WI38 (cell line): ENCODE data around the gene CKB.

Source experiments
- H3K4me3 ChIP-seq: 2 replicates; pipeline ENCODE4 v1.5.1; 2011; ENCODE audit warnings: low read depth, mild to moderate bottlenecking, control low read depth, low read length
- CTCF ChIP-seq: IDR thresholded peaks from 2 replicates; pipeline ENCODE4 v1.5.1; 2012; ENCODE audit warnings: low read depth, mild to moderate bottlenecking, control low read depth, low read length

CKB gene

GRCh38 chr14:103555559-103556337, 33.1 kb upstream of the CKB start:
- no peak overlapping the region for H3K4me3 ChIP-seq
- TF ChIP-seq CTCF, result no peak

- TF ChIP-seq CTCF, result no peak
Observed at GRCh38 chr14:103552846-103553210, 30.2 kb upstream of the CKB start.

GRCh38 chr14:103552011-103552845, 29.6 kb upstream of the CKB start:
- TF ChIP-seq CTCF, result no peak
- no peak overlapping the region for H3K4me3 ChIP-seq

More at GRCh38 chr14:103552846-103553210, 30.2 kb upstream of the CKB start:
- no peak overlapping the region for H3K4me3 ChIP-seq

- TF ChIP-seq CTCF, result no peak
Observed at GRCh38 chr14:103551338-103551762, 28.7 kb upstream of the CKB start.

GRCh38 chr14:103550451-103551337, 28.1 kb upstream of the CKB start:
- TF ChIP-seq CTCF, result no peak
- no peak overlapping the region for H3K4me3 ChIP-seq

More at GRCh38 chr14:103551338-103551762, 28.7 kb upstream of the CKB start:
- H3K4me3 ChIP-seq, result no peak overlapping the region

- H3K4me3 ChIP-seq, result no peak overlapping the region
- TF ChIP-seq CTCF, result no peak
Observed at GRCh38 chr14:103549361-103550311, 27.0 kb upstream of the CKB start.
